Measurements from ENCODE around the gene THAP9. TPM values are rescaled to one million over a fixed set of nuclear protein-coding genes. Genes with fewer than 3 reads are reported as not detected.
"Not testable (repeated sequence)": the region's sequence is repeated elsewhere in the genome, so short reads cannot be mapped to it uniquely, and the experiment has no call there.

The THAP9 gene
- total RNA-seq, 2 donors from 2014 or later = 4.4 to 4.6 TPM

DNA sequence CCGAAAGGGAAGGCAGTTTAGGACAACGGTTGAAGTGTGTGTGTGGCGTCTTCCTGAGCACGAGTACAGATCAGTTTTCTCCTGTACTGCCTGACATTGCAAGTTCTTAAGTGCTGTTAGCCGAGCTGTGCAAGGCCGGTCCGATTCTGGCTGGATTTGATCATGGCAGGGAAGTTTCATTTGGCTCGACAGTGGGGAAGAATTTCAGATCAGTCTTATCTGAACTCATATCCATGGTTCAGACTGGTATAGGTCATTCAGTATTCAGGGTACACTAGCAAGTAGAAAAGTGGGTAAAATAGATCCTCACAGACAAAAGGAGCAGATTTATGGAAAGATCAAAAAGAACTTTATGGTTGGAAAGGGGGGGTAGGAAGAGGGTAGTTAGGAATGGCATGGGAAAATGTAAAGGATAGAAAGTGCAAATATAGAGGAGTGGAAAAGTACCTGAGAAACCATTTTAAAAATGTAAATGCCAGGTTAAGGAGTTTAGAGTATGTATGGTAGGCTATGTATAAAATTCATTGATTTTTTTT lies 716 bp downstream of the THAP9 start:
- H3K4me1 Mint-ChIP-seq (ENCODE audit: low read depth) = peaks cover 55% of the 10 kb centered on the region
- ATAC-seq (replicated peaks in 1 of 2) (no peak), DNase-seq (no peak)
- H3K4me3 Mint-ChIP-seq = no peak overlapping the region
- H3K9me3 Mint-ChIP-seq = no peaks in the 10 kb centered on the region
- no peak overlapping the region for H3K27ac Mint-ChIP-seq
- no peaks in the 10 kb centered on the region for H3K27me3 Mint-ChIP-seq (ENCODE audit: low read depth)
- H3K36me3 Mint-ChIP-seq (ENCODE audit: insufficient read depth in 2 of 2) = peaks cover 5 to 8% of the 10 kb centered on the region in 2 donors

DNA sequence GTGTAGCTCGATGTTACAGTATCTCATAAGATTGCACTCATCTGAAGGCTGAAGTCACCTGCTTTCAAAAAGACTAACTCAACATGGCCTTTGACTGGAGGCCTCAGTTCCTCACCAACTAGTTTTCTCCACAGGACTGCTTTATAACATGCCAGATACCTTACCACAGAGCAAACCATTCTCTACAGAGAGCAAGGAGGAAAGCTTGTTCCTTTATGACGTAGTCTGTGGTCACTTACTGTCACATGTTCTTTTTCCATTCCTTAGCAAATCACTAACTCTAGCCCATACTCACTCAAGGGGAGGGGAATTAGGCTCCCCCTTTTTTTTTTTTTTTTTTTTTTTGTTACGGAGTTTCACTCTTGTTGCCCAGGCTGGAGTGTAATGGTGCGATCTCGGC lies 3.2 kb downstream of the THAP9 start:
- Mint-ChIP-seq H3K27me3 (ENCODE audit: low read depth) (no peaks in the 10 kb centered on the region), H3K36me3 (ENCODE audit: insufficient read depth in 2 of 2) (no peaks in the 10 kb centered on the region), H3K9me3 (no peaks in the 10 kb centered on the region), H3K4me1 (ENCODE audit: low read depth) (peaks cover 41% of the 10 kb centered on the region), H3K27ac (peak overlapping the region; percentile 67), H3K4me3 (peak overlapping the region; percentile 36 to 42)
- ATAC-seq (replicated peaks in 1 of 2) (peak; percentile 23 to 31), DNase-seq (peak; percentile 14 to 22)

DNA sequence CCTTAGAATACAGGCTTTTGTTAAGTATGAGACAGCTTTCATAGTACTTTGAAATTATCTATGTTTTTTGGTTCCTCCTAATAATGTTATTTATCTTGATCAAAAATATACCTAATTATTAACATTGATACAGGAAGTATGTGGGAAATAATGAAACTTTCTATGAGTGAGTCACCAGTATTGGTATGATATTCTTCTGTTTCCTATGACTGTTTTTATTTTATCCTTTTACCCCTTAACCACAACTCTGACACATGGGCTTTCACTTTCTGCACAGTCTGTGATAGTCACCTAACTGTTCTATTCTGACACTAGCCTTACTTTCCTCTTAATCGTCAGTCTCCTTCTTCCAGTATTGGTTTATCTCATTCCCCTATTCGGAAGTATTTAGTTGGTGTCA lies 4.7 kb downstream of the THAP9 start:
- H3K4me1 Mint-ChIP-seq (ENCODE audit: low read depth) = peaks cover 39% of the 10 kb centered on the region
- peak overlapping the region; percentile 57 for H3K4me3 Mint-ChIP-seq
- peak overlapping the region; percentile 5 for H3K27ac Mint-ChIP-seq
- ATAC-seq (replicated peaks in 1 of 2) = peak; percentile 48 to 50
- no peaks in the 10 kb centered on the region for H3K27me3 Mint-ChIP-seq (ENCODE audit: low read depth)
- DNase-seq = peak; percentile 54 to 61
- no peaks in the 10 kb centered on the region for H3K36me3 Mint-ChIP-seq (ENCODE audit: insufficient read depth in 2 of 2)
- no peaks in the 10 kb centered on the region for H3K9me3 Mint-ChIP-seq

DNA sequence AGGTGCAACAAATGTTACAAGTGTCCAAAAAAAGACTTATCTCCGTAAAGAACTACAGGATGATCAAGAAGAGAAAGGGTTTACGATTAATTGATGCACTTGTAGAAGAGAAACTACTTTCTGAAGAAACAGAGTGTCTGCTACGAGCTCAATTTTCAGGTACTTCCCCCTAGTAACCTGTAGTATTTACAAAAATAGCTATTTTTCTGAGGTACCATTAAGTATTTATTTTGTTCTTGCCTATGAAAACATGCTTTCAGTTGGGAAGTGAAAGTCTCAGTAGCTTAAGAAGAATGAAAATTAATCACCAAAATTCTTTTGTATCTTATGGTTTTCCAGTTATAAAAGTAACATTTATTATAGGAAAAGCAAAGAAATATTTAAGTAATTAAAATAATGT lies 5.9 kb downstream of the THAP9 start:
- no peak for DNase-seq
- ATAC-seq (replicated peaks in 1 of 2) = no peak
- Mint-ChIP-seq H3K27ac (no peak overlapping the region), H3K4me1 (ENCODE audit: low read depth) (peaks cover 39% of the 10 kb centered on the region), H3K9me3 (no peaks in the 10 kb centered on the region), H3K27me3 (ENCODE audit: low read depth) (no peaks in the 10 kb centered on the region), H3K4me3 (no peak overlapping the region), H3K36me3 (ENCODE audit: insufficient read depth in 2 of 2) (peaks cover 0 to 1% of the 10 kb centered on the region in 2 donors)

DNA sequence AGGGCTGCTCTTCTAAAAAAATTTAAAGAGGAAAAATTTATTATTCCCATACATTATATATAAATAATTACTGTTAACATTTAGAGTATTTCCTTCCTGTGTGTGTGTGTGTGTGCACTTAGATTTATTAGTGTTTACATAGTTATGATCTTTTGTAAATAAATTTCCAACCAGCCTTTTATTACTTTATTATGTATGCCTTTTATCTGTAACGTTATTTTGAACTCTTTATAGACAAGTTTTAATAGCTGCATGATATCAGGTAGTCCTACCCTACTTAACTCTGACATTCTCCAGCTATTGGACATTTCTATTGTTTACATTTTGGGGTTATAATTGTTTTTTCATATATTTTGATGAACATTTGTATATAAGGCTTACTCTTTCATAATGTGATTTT lies 8.8 kb downstream of the THAP9 start:
- ATAC-seq (replicated peaks in 1 of 2) = no peak
- H3K36me3 Mint-ChIP-seq (ENCODE audit: insufficient read depth in 2 of 2) = peaks cover 0 to 2% of the 10 kb centered on the region in 2 donors
- peaks cover 26% of the 10 kb centered on the region for H3K4me1 Mint-ChIP-seq (ENCODE audit: low read depth)
- no peaks in the 10 kb centered on the region for H3K9me3 Mint-ChIP-seq
- no peak for DNase-seq
- H3K27me3 Mint-ChIP-seq (ENCODE audit: low read depth) = no peaks in the 10 kb centered on the region
- H3K27ac Mint-ChIP-seq = no peak overlapping the region
- no peak overlapping the region for H3K4me3 Mint-ChIP-seq

DNA sequence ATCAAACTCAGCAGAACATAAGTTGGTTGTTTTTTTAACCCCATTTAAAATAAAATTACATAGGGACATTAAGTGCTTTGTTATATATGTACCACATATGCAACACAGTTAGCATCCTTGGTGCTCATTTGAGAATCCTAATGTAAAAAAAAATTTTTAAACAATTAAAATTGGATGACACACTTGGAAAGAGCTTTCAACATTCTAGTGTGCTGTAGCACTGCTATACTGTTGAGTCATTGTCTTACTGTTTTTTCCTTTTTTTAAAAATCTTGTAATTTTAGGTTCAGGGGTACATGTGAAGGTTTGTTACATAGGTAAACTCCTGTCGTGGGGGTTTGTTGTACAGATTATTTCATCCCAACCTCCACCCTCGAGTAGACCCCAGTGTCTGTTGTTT lies 12.8 kb downstream of the THAP9 start:
- no peak overlapping the region for H3K4me3 Mint-ChIP-seq
- peaks cover 0 to 5% of the 10 kb centered on the region in 2 donors for H3K36me3 Mint-ChIP-seq (ENCODE audit: insufficient read depth in 2 of 2)
- no peaks in the 10 kb centered on the region for H3K9me3 Mint-ChIP-seq
- no peak for ATAC-seq (replicated peaks in 1 of 2)
- no peaks in the 10 kb centered on the region for H3K27me3 Mint-ChIP-seq (ENCODE audit: low read depth)
- H3K4me1 Mint-ChIP-seq (ENCODE audit: low read depth) = no peaks in the 10 kb centered on the region
- DNase-seq = no peak
- no peak overlapping the region for H3K27ac Mint-ChIP-seq

DNA sequence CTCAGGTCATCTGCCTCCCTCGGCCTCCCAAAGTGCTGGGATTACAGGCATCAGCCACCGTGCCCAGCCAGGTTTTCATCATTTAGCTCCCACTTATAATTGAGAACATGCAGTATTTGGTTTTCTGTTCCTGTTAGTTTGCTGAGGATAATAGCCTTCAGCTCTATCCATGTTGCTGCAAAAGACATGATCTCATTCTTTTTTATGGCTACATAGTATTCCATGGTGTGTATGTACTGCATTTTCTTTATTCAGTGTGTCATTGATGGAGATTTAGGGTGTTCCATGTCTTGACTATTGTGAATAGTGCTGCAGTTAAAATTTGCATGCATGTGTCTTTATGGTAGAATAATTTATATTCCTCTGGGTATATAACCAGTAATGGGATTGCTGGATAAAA lies 13.4 kb downstream of the THAP9 start:
- not testable (repeated sequence) for H3K27ac Mint-ChIP-seq

DNA sequence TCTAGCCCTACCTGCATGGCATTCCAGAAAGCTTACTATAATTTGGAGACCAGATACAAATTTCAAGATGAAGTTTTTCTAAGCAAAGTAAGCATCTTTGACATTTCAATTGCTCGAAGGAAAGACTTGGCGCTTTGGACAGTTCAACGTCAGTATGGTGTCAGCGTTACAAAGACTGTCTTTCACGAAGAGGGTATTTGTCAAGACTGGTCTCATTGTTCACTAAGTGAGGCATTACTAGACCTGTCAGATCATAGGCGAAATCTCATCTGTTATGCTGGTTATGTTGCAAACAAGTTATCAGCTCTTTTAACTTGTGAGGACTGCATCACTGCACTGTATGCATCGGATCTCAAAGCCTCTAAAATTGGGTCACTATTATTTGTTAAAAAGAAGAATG lies 17.6 kb downstream of the THAP9 start:
- Mint-ChIP-seq H3K4me1 (ENCODE audit: low read depth) (peaks cover 2% of the 10 kb centered on the region), H3K9me3 (no peaks in the 10 kb centered on the region), H3K27me3 (ENCODE audit: low read depth) (no peaks in the 10 kb centered on the region), H3K36me3 (ENCODE audit: insufficient read depth in 2 of 2) (peaks cover 0 to 4% of the 10 kb centered on the region in 2 donors), H3K27ac (no peak overlapping the region), H3K4me3 (no peak overlapping the region)
- ATAC-seq (replicated peaks in 1 of 2) = no peak
- no peak for DNase-seq

More for the DNA sequence above, 13.4 kb downstream of the THAP9 start:
- not testable (repeated sequence) for ATAC-seq (replicated peaks in 1 of 2); H3K4me3 Mint-ChIP-seq; H3K4me1 Mint-ChIP-seq (ENCODE audit: low read depth); H3K27me3 Mint-ChIP-seq (ENCODE audit: low read depth); H3K36me3 Mint-ChIP-seq (ENCODE audit: insufficient read depth in 2 of 2); DNase-seq; H3K9me3 Mint-ChIP-seq

DNA sequence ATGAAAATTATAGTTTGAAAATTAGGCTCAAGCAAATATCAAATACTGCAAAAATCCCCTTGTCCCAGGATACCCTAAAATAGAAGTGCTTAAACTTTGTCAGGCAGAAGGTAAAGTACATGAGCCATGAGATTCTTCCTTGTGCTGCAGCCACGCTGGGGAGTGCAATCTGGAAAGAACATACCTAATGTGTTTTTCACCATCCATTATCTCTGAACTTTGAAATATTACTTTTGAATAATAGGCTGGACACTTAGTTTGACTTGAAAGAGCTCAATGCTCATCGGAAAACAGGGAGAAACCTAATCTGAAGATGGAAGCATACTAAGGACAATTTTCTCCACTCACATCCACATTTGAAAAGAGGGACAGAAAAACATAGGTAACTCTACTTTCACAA lies 18.9 kb downstream of the THAP9 start:
- H3K4me1 Mint-ChIP-seq (ENCODE audit: low read depth) = peaks cover 5% of the 10 kb centered on the region
- H3K27ac Mint-ChIP-seq = no peak overlapping the region
- H3K36me3 Mint-ChIP-seq (ENCODE audit: insufficient read depth in 2 of 2) = peaks cover 0 to 3% of the 10 kb centered on the region in 2 donors
- DNase-seq (no peak), ATAC-seq (replicated peaks in 1 of 2) (no peak)
- no peaks in the 10 kb centered on the region for H3K27me3 Mint-ChIP-seq (ENCODE audit: low read depth)
- H3K4me3 Mint-ChIP-seq = no peak overlapping the region
- no peaks in the 10 kb centered on the region for H3K9me3 Mint-ChIP-seq

DNA sequence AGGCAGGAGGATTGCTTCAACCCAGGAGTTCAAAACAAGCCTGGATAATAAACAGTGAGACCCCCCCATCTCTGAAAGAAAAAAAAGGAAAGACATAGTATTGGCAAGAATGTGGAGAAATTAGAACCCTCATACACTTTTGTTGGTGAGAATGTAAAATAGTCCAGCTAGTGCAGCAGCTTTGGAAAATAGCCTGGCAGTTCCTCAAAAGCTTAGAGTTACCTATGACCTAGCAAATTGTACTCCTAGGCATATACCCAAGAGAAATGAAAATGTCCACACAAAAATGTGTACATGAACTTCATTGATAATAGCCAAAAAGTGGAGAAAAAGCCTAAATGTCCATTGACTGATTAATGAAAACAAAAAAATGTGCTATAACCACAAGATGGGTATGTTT lies 21.3 kb downstream of the THAP9 start:
- Mint-ChIP-seq H3K27me3 (ENCODE audit: low read depth) (no peaks in the 10 kb centered on the region), H3K9me3 (no peaks in the 10 kb centered on the region), H3K4me3 (no peak overlapping the region), H3K36me3 (ENCODE audit: insufficient read depth in 2 of 2) (peaks cover 0 to 1% of the 10 kb centered on the region in 2 donors), H3K4me1 (ENCODE audit: low read depth) (peaks cover 5% of the 10 kb centered on the region), H3K27ac (no peak overlapping the region)
- no peak for DNase-seq
- no peak for ATAC-seq (replicated peaks in 1 of 2)

DNA sequence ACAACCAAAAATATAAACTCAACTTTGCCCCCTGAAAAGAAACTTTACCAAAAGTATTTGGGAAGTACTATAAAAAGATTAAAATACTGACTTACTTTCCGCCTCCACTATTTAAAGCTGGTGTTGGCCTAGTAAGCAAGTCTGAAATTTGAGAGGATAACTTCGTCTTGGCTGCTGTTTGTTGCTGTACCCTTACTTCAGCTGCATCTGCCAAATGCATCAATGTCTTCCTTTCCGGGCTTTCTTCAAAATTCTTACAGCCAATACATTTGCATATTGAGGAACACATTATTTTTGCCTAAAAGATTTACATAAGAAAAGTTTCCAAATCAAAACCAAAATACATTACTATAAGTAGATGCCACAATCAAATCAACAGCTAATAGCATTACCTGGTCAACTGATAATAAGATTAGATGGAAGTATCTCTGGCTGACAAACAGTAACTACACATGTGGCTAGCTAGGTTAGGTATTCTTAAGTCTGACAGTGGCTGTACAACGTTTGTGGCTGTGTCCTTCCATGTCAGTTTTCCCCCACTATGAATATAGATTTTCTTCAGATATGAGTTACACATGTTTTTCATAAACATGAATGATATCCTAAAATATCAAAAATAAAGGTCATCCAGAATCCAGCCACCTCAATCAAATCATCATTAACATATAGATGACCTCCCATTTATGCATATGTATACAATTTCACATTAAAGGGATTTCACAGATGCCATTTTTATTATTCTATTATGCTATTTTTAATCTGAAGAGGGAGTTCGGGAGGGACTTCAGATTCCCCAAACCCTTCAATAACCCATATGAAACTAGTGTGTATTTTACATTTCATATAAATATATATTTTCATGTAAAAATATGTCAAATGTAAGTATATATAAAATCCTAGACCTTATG lies 30.6 kb downstream of the THAP9 start:
- DNase-seq (no peak), ATAC-seq (replicated peaks in 1 of 2) (no peak)
- H3K4me1 Mint-ChIP-seq (ENCODE audit: low read depth) = no peaks in the 10 kb centered on the region
- no peak overlapping the region for H3K4me3 Mint-ChIP-seq
- no peaks in the 10 kb centered on the region for H3K27me3 Mint-ChIP-seq (ENCODE audit: low read depth)
- H3K36me3 Mint-ChIP-seq (ENCODE audit: insufficient read depth in 2 of 2) = peaks cover 9 to 27% of the 10 kb centered on the region in 2 donors
- no peaks in the 10 kb centered on the region for H3K9me3 Mint-ChIP-seq
- H3K27ac Mint-ChIP-seq = no peak overlapping the region

DNA sequence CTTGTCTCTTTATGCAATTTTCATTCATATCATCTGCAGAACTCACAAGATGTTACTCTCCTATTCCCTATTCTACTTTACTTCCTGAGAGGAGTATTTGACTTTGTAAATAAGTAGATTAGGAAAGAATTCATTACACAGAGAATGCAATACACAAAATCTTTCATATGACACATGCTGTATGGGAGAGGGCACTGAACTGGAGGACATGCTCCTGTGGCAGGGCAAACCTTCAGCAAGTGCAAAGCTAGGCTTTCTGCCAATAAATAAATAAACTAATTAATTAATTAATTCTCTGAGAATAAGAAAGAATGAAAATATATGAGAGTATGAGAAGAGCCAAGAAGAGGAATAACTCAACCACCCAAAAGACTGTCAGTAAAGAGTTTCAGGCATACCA lies 33.9 kb downstream of the THAP9 start:
- Mint-ChIP-seq H3K36me3 (ENCODE audit: insufficient read depth in 2 of 2) (peaks cover 5 to 33% of the 10 kb centered on the region in 2 donors), H3K27me3 (ENCODE audit: low read depth) (no peaks in the 10 kb centered on the region), H3K4me3 (no peak overlapping the region), H3K9me3 (no peaks in the 10 kb centered on the region), H3K27ac (no peak overlapping the region), H3K4me1 (ENCODE audit: low read depth) (no peaks in the 10 kb centered on the region)
- no peak for ATAC-seq (replicated peaks in 1 of 2)
- DNase-seq = no peak

DNA sequence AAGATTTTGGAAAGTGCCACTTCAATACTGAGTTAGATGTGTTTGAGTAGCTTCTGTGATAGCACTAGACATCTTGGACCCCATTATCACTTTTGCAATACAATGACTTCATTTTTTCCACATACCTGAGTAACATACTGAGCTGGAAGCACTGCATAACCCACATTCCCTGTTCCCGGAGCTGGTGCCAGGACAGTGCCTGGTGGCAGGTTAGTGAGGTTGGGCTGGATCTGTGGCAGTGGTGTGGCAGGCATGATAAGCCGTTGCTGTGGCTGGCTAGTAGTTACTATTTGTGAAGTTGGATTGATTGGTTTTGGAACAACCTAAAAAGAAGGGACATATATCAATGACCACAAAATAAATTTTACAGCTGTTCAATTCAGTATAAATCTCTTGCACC lies 38.9 kb downstream of the THAP9 start:
- peaks cover 7 to 33% of the 10 kb centered on the region in 2 donors for H3K36me3 Mint-ChIP-seq (ENCODE audit: insufficient read depth in 2 of 2)
- H3K4me1 Mint-ChIP-seq (ENCODE audit: low read depth) = no peaks in the 10 kb centered on the region
- H3K9me3 Mint-ChIP-seq = no peaks in the 10 kb centered on the region
- H3K27me3 Mint-ChIP-seq (ENCODE audit: low read depth) = no peaks in the 10 kb centered on the region
- H3K27ac Mint-ChIP-seq = no peak overlapping the region
- no peak overlapping the region for H3K4me3 Mint-ChIP-seq
- DNase-seq = no peak
- ATAC-seq (replicated peaks in 1 of 2) = no peak
